Brain microvascular endothelial cell (primary cell): ENCODE data around the gene TMEM106C.

Experiments
- DNase-seq: peaks from one replicate; pipeline ENCODE4 v3.0.0-alpha.2; 2020
- H3K27ac ChIP-seq: fragments of 250-450 bp; sonication (Bioruptor Pico); 2 replicates; pipeline ENCODE4 v1.5.1; 2020; ENCODE audit warnings: mild to moderate bottlenecking, moderate library complexity
- H3K27me3 ChIP-seq: fragments of 250-450 bp; sonication (Bioruptor Pico); replicated peaks from 2 replicates; pipeline ENCODE4 v1.5.1; 2020; ENCODE audit warnings: mild to moderate bottlenecking
- H3K36me3 ChIP-seq: fragments of 250-450 bp; sonication (Bioruptor Pico); replicated peaks from 2 replicates; pipeline ENCODE4 v1.5.1; 2020; ENCODE audit warnings: mild to moderate bottlenecking
- H3K4me3 ChIP-seq: 2 replicates; pipeline ENCODE4 v1.5.1; 2011; ENCODE audit warnings: low read depth, mild to moderate bottlenecking, control low read depth, low read length, moderate library complexity
- in situ Hi-C: cut with HindIII; loops from 2 replicates; pipeline ENCODE4 v1.10.0; 2017; ENCODE audit warnings: low sequenced_read_pairs, low pct_ligation_motif_present
- TF ChIP-seq, protein P1 (sequence below): IDR thresholded peaks from 2 replicates; pipeline ENCODE4 v1.5.1; 2011; ENCODE audit warnings: low read depth, mild to moderate bottlenecking, moderate library complexity, low read length, control low read depth, inconsistent platforms; ENCODE audit errors: missing control alignments

Gene TMEM106C

DNA sequence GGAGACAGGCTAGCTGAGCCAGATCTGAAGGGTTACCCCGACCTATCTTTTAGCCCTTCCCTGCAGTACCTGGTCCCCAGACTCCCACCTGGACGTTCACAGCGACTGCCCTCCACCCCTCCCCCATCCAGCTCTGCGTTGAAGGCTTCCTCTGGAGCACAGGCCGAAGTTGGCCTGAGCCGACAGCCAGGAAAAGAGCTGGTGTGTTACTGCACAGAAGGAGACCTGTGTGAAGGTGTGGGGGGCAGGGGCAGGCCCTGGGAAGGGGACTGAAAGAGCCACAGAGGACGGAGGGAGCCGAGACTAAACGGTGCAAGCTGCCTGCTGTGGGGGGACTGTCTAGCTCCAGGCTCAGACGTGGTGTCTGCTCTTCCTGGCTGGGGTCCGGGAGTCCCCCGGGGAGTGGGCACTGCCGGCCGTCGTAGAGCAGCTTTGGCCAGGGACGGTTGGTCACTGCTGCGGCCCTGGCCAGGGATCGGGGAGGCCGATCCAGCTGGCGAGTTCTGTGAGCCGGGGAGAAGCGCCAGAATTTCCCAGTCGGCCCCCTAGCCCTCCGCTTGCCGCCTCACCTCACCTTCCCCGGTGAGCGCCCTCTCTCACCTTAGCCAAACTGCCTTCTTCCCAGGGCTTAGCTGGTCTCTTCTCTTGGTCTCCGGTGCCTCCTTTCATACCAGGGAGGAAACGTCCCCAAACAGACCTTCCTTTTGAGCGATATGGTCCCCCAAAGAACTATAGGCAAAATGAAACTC lies 41.8 kb downstream of the TMEM106C start:
- H3K27ac ChIP-seq: no peak overlapping the region
- TF ChIP-seq, protein P1, sequence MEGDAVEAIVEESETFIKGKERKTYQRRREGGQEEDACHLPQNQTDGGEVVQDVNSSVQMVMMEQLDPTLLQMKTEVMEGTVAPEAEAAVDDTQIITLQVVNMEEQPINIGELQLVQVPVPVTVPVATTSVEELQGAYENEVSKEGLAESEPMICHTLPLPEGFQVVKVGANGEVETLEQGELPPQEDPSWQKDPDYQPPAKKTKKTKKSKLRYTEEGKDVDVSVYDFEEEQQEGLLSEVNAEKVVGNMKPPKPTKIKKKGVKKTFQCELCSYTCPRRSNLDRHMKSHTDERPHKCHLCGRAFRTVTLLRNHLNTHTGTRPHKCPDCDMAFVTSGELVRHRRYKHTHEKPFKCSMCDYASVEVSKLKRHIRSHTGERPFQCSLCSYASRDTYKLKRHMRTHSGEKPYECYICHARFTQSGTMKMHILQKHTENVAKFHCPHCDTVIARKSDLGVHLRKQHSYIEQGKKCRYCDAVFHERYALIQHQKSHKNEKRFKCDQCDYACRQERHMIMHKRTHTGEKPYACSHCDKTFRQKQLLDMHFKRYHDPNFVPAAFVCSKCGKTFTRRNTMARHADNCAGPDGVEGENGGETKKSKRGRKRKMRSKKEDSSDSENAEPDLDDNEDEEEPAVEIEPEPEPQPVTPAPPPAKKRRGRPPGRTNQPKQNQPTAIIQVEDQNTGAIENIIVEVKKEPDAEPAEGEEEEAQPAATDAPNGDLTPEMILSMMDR: no peak
- no peak overlapping the region for H3K4me3 ChIP-seq
- H3K27me3 ChIP-seq: peaks cover 56% of the 10 kb centered on the region
- no peaks in the 10 kb centered on the region for H3K36me3 ChIP-seq
- DNase-seq: no peak
- in situ Hi-C loops: no loop called here

DNA sequence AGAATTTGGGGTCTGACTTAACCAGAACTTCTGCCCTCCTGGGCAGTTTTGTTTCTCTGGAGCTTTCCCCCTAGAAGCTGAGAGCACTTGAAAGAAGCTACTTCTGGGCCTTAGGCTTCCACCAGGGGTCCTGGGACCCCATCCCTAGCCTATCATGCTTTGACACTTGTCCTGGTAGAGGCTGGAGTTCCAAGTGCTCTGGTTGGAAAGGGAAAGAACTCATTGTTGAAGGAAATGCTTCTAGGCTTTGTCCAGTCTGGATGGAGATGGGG lies 42.3 kb downstream of the TMEM106C start:
- in situ Hi-C loops: no loop called here
- peaks cover 56% of the 10 kb centered on the region for H3K27me3 ChIP-seq
- H3K27ac ChIP-seq: no peak overlapping the region
- no peak overlapping the region for H3K4me3 ChIP-seq
- no peaks in the 10 kb centered on the region for H3K36me3 ChIP-seq
- TF ChIP-seq, protein P1: no peak
- DNase-seq: no peak

DNA sequence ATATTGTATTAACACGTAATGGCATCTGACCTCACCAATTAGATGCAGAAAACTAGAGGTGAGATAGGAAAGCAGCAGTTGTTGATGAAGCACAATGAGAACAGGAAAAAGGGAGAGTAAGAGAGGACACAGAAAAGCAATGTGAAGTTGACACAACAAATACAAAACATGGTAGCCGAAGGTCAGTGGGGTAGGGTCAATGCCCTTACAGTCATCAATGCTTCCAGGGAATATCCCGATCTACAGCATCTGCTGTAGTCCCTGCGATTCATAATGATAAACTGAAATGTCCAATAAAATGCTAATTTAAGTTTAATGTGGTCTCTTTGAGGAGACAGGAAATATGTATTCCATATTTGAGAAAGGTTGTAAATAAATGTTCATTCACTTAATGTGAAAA lies 43.8 kb downstream of the TMEM106C start:
- Histone ChIP-seq H3K27ac (no peak overlapping the region), H3K4me3 (no peak overlapping the region), H3K27me3 (peaks cover 56% of the 10 kb centered on the region), H3K36me3 (no peaks in the 10 kb centered on the region)
- TF ChIP-seq, protein P1: no peak
- in situ Hi-C loops: no loop called here
- DNase-seq: no peak

DNA sequence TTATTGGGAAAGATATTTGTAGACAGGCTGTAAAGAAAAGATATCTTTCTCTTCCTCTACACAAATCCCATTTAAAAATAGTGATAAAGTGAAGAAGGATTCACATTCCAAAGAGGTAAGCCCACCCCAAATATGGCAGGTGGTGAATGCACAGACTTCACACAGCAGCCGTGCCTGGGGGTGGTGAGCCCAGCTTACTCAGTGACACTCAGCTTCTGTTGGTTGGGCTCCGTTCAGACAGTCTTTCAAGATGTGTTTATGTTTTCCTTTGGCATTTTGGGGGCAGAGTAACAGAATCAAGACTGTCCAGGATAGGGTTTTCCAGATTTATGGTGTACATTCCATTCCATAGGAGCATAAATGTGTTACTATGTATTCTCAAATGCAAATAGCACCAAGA lies 45.0 kb downstream of the TMEM106C start:
- H3K36me3 ChIP-seq: no peaks in the 10 kb centered on the region
- TF ChIP-seq, protein P1: no peak
- no peak overlapping the region for H3K4me3 ChIP-seq
- in situ Hi-C loops: no loop called here
- H3K27me3 ChIP-seq: peaks cover 47% of the 10 kb centered on the region
- H3K27ac ChIP-seq: no peak overlapping the region
- no peak for DNase-seq

DNA sequence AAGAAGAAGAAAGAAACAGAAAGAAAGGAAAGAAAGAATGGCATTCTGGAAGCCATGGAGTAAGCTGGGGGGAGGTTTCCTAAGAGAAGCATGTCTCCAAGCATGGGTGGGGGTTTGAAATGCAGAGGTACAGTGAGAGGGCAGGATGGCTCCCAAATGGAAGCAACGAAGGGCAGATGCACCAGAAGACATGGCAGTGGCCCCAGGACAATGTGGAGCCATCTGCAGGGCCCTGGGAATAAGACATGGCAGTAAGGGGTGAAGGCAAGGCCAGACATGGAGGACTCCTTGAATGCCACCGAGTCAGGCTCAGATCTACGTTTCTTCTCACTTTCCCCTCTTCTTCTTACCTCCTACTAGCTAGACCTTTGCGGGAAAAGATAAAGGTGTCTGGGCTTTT lies 45.6 kb downstream of the TMEM106C start:
- Histone ChIP-seq H3K4me3 (no peak overlapping the region), H3K27ac (no peak overlapping the region), H3K36me3 (no peaks in the 10 kb centered on the region), H3K27me3 (peaks cover 44% of the 10 kb centered on the region)
- TF ChIP-seq, protein P1: no peak
- in situ Hi-C loops: no loop called here
- DNase-seq: no peak

DNA sequence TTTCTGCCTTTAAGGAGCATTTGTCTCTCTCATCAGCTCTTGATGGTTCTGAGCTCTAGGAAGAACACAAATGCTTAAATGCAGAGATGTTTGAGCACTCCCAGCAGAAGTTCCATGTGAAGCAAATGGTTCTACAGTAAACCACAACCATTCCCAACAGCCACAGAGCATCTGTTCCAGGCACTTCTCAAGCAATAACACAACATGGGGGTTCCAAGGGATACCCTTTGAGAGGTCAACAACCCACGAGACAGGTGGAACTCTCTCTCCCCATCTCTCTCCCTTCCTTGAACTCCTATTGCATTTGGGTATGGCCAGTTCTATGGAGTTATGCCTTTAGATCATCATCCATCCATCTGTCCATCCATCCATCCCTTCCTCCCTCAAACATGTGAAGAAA lies 46.1 kb downstream of the TMEM106C start:
- peaks cover 41% of the 10 kb centered on the region for H3K27me3 ChIP-seq
- no peak for DNase-seq
- H3K4me3 ChIP-seq: no peak overlapping the region
- TF ChIP-seq, protein P1: no peak
- in situ Hi-C loops: no loop called here
- no peak overlapping the region for H3K27ac ChIP-seq
- H3K36me3 ChIP-seq: no peaks in the 10 kb centered on the region
